Skeletal muscle satellite cell (primary cell): ENCODE data around the gene B4GALT2.
A peak's percentile ranks its signal among the peaks of the same experiment; 100 is the strongest.

Experiments
- H3K27me3 ChIP-seq: 2 replicates; pipeline ENCODE4 v1.7.0; 2013; ENCODE audit warnings: low read length; ENCODE audit not compliant: control insufficient read depth, insufficient read depth
- H3K36me3 ChIP-seq: 2 replicates; pipeline ENCODE4 v1.7.0; 2013; ENCODE audit warnings: mild to moderate bottlenecking, control low read depth, low read length; ENCODE audit not compliant: insufficient read depth
- H3K4me1 ChIP-seq: 2 replicates; pipeline ENCODE4 v1.7.0; 2013; ENCODE audit warnings: low read length; ENCODE audit not compliant: control insufficient read depth, insufficient read depth
- H3K4me2 ChIP-seq: 2 replicates; pipeline ENCODE4 v1.7.0; 2013; ENCODE audit warnings: mild to moderate bottlenecking, low read length
- H3K4me3 ChIP-seq: 2 replicates; pipeline ENCODE4 v1.7.0; 2013; ENCODE audit warnings: low read length
- H3K9ac ChIP-seq: 2 replicates; pipeline ENCODE4 v1.7.0; 2013; ENCODE audit warnings: mild to moderate bottlenecking, low read depth, low read length, moderate library complexity
- H3K9me3 ChIP-seq: replicated peaks from 2 replicates; pipeline ENCODE4 v1.7.0; 2013; ENCODE audit warnings: mild to moderate bottlenecking, control low read depth, low read length

The B4GALT2 gene

DNA sequence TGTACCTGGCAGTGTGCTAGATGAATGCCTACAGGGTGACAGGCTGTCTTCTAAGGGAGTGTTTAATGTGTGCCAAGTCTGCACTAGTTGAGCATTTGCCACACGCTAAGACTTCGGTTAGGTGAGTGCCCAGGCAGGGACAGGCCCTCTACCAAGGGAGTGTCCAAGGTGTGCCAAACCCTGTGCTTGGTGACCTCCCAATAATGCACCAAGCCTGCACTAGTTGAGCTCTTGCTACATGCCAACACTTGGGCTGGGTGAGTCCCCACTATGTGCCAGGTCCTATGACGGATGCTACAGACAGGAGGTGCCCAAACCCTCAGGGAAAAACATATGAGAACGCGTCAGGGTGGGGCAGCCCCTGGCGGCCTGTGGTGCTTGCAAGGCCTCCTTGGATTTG, 41.5 kb downstream of the B4GALT2 start:
- Histone ChIP-seq H3K9me3 (no peaks in the 10 kb centered on the region), H3K4me1 (no peaks in the 10 kb centered on the region), H3K4me2 (no peak overlapping the region), H3K9ac (no peak overlapping the region), H3K4me3 (no peak overlapping the region), H3K36me3 (no peaks in the 10 kb centered on the region), H3K27me3 (no peaks in the 10 kb centered on the region)

DNA sequence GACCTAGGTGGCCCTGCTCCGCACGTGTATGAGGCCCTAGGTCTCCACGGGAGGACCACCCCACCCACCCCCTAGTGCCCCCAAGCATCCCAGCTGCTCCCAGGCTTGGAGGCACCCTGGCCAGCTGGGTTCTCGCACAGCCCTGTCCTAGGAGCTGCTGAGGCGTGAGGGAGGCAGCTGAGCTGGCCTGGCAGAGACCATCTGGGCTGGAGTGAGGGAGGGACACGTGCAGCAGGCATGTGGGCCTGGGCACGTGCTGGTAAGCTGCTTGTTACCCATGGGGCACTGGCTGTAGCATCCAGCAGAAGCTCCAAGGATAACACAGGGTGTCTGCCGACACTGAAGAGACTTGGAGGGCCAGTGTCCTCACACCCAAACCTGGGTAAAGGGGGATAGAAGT, 42.1 kb downstream of the B4GALT2 start:
- Histone ChIP-seq H3K4me3 (no peak overlapping the region), H3K9me3 (no peaks in the 10 kb centered on the region), H3K36me3 (no peaks in the 10 kb centered on the region), H3K27me3 (no peaks in the 10 kb centered on the region), H3K4me1 (no peaks in the 10 kb centered on the region), H3K9ac (no peak overlapping the region), H3K4me2 (no peak overlapping the region)

DNA sequence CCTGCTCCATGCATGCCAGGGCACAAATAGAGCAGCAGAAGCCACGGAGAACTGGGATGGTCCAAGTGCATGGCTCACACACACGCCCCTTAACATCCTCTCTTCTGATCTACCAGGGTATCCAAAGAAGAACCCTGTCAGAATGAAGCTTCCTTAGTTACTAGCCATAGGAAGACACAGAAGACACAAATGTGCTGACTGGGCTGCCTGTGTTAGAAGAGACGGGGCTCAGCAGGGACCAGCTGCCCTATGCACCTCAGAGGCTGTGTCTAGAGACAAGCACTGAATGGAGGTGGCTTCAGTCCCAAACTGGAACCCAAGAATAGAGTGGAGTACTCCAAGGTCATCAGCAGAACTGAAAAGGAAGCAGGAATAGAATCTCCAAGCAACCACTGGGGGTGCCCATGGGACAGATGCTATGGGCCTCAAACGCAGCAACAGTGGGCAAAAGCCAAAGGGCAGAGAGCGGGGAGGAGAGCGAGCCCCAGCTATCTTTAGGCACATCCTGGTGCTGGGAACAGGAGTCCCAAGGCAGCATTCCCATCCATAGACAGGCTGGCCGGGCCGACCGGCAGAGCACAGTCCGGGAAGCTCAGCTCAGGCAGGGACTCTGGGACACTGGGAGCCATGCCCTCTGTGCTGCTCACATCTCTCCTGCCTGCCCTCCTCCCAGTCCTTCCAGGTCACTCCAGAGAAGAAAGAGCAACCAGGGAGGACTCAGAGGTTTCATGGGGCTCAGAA, 42.7 kb downstream of the B4GALT2 start:
- no peak overlapping the region for H3K4me3 ChIP-seq

DNA sequence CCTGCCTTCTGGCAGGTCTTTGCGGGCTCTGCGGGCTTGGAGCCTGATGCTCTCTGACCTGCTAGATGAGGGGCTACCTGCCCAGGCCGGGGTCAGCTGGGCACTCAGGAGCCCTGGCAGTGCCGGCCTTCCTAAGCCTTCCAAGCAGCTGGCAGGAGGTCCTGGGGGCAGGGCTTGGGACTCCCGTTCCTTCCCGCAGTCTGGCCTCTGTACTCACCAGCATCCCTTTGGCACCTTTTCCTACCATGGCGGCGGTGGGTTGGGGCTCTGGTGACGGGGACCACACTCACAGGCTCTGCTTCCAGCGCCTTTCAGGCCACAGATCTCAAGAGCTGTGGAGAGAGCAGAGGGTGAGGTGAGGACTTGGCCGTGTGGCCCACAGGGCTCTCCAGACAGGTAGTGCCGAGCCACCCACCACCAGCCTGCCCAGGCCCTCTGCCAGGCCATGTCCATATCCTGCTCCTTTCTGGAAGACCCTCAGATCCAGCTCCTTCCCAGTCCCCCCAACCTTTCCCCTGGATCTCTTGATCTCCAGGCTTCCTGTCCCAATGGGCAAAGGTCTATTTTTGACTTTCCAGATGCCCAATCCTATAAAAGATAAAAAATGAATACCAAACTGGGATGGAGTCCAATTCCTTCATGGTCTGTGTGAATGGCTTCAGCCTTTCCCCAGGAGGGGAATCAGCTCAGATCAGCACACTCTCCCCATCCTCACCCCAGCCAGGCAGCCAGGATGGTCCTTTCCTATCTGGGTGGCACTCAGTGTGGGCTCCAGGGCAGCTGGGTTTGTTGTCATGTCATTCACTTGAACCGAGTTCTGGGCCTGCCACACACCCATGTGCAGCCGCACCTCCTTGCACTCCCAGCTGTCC, 45.3 kb downstream of the B4GALT2 start:
- Histone ChIP-seq H3K4me2 (no peak overlapping the region), H3K27me3 (no peaks in the 10 kb centered on the region), H3K4me1 (peaks cover 7% of the 10 kb centered on the region), H3K9ac (no peak overlapping the region), H3K4me3 (no peak overlapping the region), H3K36me3 (no peaks in the 10 kb centered on the region), H3K9me3 (no peaks in the 10 kb centered on the region)

More for the DNA sequence above, 42.7 kb downstream of the B4GALT2 start:
- Histone ChIP-seq H3K4me2 (no peak overlapping the region), H3K4me1 (no peaks in the 10 kb centered on the region), H3K9me3 (no peaks in the 10 kb centered on the region), H3K9ac (no peak overlapping the region), H3K27me3 (no peaks in the 10 kb centered on the region), H3K36me3 (no peaks in the 10 kb centered on the region)

DNA sequence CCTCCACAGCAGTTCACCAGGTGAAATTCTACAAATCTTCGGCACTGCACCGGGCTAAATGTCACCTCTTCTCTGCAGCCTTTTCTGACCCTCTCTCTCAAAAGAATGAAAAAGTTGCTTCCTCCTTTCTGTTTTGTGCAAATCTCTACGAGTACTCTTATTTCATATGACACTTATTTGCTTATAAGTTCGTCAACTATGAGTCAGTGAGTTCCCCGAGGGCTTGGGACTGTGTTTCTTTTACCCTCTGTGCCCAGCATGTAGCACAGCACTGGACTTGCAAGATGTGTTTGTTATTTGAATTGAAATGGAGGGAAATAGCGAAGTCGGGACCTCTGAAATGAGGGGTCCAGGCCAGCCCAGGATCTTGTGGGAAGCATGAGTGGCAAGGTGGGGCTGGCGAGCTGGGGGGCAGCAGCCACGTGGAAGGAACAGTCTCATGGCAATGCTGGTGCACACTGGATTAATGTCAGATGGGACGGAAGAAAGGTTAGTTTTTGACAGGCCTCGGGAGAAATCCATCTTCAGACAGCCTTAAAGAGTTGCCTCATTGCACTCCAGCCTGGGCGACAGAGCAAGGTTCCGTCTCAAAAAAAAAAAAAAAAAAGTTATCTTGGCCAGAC, 46.0 kb downstream of the B4GALT2 start:
- Histone ChIP-seq H3K9ac (no peak overlapping the region), H3K4me3 (no peak overlapping the region)

DNA sequence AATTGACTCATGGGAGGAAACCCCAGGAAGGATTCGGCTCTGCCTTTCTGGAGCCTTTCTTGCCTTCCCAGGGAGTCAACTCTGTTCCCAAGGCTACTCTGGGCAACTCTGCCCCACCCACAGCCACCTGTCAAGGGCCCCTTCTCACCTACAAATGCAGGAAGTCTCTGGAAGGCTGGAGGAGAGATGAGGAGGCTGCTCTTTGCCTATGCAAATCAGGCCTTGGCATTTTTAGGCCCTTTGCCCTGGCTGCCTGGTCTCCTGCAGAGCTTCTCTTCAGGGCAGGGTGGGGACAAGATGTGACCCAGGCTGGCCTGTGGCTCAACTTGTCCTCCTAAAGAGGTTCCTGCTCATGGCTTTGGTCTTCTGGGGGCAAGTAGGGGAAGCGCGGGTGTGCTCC, 46.8 kb downstream of the B4GALT2 start:
- Histone ChIP-seq H3K9ac (no peak overlapping the region), H3K4me3 (no peak overlapping the region)

More for the DNA sequence above, 46.0 kb downstream of the B4GALT2 start:
- H3K36me3 ChIP-seq: no peaks in the 10 kb centered on the region
- no peaks in the 10 kb centered on the region for H3K27me3 ChIP-seq
- peaks cover 11% of the 10 kb centered on the region for H3K4me1 ChIP-seq
- H3K9me3 ChIP-seq: no peaks in the 10 kb centered on the region
- H3K4me2 ChIP-seq: no peak overlapping the region

DNA sequence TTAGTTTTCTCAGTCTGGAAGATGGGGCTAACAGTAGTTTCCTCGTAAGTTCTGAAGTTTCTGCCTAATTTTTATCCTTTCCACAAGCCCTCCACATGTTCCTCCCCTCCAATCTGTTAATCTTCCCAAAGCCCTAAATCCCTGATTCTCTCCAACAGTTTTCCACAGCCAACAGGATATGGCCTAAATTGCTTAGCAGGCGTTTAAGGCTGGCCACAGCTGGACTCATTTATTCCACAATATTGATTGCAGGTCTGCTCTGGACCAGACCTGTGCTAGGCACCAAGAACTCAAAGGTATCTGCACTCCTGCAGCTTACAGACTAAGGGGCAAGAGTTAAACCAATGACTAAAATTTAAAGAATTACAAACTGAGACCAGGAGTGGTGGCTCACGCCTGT, 48.3 kb downstream of the B4GALT2 start:
- no peak overlapping the region for H3K9ac ChIP-seq
- no peak overlapping the region for H3K4me3 ChIP-seq
- H3K4me2 ChIP-seq: no peak overlapping the region
- no peaks in the 10 kb centered on the region for H3K9me3 ChIP-seq
- H3K36me3 ChIP-seq: no peaks in the 10 kb centered on the region
- peaks cover 11% of the 10 kb centered on the region for H3K4me1 ChIP-seq
- no peaks in the 10 kb centered on the region for H3K27me3 ChIP-seq

More for the DNA sequence above, 46.8 kb downstream of the B4GALT2 start:
- peaks cover 11% of the 10 kb centered on the region for H3K4me1 ChIP-seq
- no peaks in the 10 kb centered on the region for H3K9me3 ChIP-seq
- no peaks in the 10 kb centered on the region for H3K27me3 ChIP-seq
- no peak overlapping the region for H3K4me2 ChIP-seq
- H3K36me3 ChIP-seq: no peaks in the 10 kb centered on the region

DNA sequence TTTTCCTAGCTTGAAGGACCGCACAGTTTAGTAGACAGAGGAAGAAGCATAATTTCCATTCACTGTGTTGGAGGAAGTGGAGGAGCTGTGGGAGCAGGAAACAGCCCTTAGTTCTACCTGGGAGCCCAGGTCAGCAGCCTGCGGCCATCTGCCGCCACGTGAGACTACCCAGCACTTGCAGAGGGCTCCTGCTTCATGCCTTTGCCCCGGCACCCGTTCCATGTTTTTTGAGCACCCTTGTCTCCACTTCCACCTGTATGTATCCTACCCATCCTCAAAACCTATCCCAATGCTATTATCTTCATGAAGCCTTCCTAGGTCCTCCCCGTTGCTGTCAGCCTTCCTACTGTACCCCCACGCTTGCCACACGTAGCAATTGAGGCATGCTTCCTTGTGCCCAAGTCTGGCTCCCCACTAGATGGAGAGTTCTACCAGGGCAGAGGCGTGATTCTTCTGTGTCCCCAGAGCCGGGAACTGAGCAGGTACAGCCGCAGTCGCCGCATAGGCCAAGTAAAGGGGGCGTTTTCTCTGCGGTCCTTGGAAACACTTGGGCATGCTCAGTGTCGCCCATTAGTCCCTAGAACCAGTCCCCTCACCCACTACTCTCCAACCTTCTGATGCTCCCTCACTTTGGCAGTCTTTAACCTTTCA, 50.4 kb downstream of the B4GALT2 start:
- Histone ChIP-seq H3K4me3 (peak overlapping the region; percentile 70), H3K9me3 (no peaks in the 10 kb centered on the region), H3K9ac (peak overlapping the region; percentile 69), H3K27me3 (no peaks in the 10 kb centered on the region), H3K4me1 (peaks cover 11% of the 10 kb centered on the region), H3K4me2 (peak overlapping the region; percentile 92), H3K36me3 (no peaks in the 10 kb centered on the region)

DNA sequence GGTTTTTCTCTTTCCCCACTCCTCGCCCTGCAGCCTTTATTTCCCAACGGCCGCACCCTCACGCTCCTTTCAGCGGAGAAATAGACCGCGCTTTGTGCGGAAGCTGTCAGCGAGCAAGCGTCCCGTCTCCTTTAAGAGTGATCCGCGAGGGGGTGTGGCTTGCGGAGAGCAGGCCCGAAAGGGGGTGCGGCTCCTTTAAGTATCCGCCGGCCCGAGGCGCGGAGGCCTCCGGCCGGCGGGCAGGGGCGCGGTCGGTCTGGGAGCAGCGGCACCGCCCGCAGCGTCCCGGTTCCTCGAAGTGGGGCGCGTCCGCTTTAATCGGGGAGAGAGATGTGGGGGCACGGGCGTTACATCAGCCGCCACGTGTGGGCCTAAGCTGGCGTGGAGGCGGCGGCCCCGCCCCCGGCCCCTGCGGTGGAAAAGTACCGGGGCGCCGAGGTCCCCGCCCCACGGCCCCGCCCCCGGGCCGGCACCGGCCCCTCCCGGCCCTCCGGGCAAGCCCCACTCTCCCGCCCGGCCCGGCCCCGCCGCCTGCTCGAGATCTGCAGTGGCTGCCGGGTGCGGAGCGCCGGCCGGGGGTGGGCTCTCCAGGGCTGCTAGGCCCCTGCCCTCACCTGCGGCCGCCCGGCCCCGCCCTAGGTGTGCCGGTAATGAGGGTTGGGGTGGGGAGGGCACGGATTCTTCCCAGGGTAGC, 51.0 kb downstream of the B4GALT2 start:
- H3K9me3 ChIP-seq: no peaks in the 10 kb centered on the region
- H3K36me3 ChIP-seq: no peaks in the 10 kb centered on the region
- peak overlapping the region; percentile 70 for H3K4me3 ChIP-seq
- H3K4me1 ChIP-seq: peaks cover 11% of the 10 kb centered on the region
- H3K4me2 ChIP-seq: peak overlapping the region; percentile 92
- no peaks in the 10 kb centered on the region for H3K27me3 ChIP-seq
- H3K9ac ChIP-seq: peak overlapping the region; percentile 69

DNA sequence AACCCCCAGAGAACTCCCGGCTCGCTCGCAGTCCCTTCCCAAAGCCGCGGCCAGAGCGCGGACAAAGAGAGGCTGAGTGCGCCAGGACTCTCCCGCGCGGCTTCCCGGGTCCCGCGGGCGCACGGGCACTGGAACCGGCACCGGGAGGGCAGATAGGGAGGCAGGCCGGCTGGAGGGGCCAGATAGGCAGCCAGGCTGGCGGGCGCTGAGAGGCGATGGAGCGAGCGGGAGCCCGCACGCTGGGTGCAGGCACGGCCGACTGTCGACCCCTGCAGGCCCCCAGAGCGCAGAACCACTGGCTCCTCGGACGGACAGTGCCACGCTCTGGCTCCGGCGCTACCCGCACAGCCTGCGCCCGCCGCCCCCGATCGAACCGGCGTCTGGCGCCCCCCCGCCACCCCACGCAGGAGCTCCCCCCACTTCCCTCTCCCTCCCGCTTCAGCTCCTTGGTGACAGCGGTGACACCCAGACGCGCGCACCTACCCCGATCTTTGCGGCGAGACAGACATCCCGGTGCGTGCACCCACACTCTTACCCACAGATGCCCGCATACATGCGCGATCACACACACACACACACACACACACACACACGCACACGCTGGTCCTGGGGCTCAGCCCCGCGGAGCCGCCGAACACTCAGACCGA, 51.7 kb downstream of the B4GALT2 start:
- peak overlapping the region; percentile 70 for H3K4me3 ChIP-seq
- no peaks in the 10 kb centered on the region for H3K9me3 ChIP-seq
- peak overlapping the region; percentile 92 for H3K4me2 ChIP-seq
- no peaks in the 10 kb centered on the region for H3K27me3 ChIP-seq
- no peaks in the 10 kb centered on the region for H3K36me3 ChIP-seq
- H3K9ac ChIP-seq: peak overlapping the region; percentile 69
- H3K4me1 ChIP-seq: peaks cover 15% of the 10 kb centered on the region
